RWPE1 (cell line): Measurements from ENCODE around the gene HES1.
A peak's percentile ranks its signal among the peaks of the same experiment; 100 is the strongest.
"Not testable (repeated sequence)": the region's sequence is repeated elsewhere in the genome, so short reads cannot be mapped to it uniquely, and the experiment has no call there.

ENCODE experiments used
- CTCF ChIA-PET: fragments of 350-600 bp; sonication (Branson Sonifier 250); formaldehyde crosslinking; extraction: SDS; loops from one replicate; lab custom pipeline; 2021; lab: Yijun Ruan, JAX
- POLR2A ChIA-PET: fragments of 400-600 bp; formaldehyde crosslinking; extraction: SDS; loops from one replicate; lab custom pipeline; 2020; ENCODE audit warnings: antibody characterized with exemption; ENCODE audit not compliant: low non-redundant PET; lab: Yijun Ruan, JAX
- DNase-seq: peaks from one replicate; pipeline ENCODE4 v3.0.0; 2012; ENCODE audit warnings: low spot score
- H3K27ac ChIP-seq: fragments of 450-650 bp; 2 replicates; pipeline ENCODE4 v1.5.1; 2017
- TF ChIP-seq, protein P1 (sequence below): fragments of 450-650 bp; conservative IDR thresholded peaks from 2 replicates; pipeline ENCODE4 v1.5.1; 2017; ENCODE audit warnings: low read depth, mild to moderate bottlenecking

Gene HES1, protein sequence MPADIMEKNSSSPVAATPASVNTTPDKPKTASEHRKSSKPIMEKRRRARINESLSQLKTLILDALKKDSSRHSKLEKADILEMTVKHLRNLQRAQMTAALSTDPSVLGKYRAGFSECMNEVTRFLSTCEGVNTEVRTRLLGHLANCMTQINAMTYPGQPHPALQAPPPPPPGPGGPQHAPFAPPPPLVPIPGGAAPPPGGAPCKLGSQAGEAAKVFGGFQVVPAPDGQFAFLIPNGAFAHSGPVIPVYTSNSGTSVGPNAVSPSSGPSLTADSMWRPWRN

DNA sequence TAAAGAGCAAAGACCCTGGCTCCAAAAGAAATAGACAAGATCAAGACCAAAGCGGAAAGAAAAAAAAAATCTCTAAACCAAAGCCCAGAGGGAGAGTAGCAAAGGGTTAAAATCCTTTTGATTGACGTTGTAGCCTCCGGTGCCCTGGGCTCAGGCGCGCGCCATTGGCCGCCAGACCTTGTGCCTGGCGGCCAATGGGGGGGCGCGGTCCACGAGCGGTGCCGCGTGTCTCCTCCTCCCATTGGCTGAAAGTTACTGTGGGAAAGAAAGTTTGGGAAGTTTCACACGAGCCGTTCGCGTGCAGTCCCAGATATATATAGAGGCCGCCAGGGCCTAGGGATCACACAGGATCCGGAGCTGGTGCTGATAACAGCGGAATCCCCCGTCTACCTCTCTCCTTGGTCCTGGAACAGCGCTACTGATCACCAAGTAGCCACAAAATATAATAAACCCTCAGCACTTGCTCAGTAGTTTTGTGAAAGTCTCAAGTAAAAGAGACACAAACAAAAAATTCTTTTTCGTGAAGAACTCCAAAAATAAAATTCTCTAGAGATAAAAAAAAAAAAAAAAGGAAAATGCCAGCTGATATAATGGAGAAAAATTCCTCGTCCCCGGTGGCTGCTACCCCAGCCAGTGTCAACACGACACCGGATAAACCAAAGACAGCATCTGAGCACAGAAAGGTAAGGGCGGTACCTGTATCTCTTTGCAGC, at the start of gene HES1:
HES1 (plus strand) TSS at position 343 of the 713 bp plus-strand sequence; CDS start at position 576, 233 bp downstream.
- ChIA-PET POLR2A (interaction anchor here (0.6 to 0.8 kb wide), 4 partner anchors 108 to 352 kb away, joined by 4 to 13 read pairs (median 6); no protein-coding TSS in a partner anchor), CTCF (interaction anchor here (0.6 to 6.6 kb wide), 9 partner anchors 58 to 355 kb away, joined by 3 to 56 read pairs (median 4); no protein-coding TSS in a partner anchor)
- DNase-seq = peak; percentile 95
- TF ChIP-seq, protein P1, sequence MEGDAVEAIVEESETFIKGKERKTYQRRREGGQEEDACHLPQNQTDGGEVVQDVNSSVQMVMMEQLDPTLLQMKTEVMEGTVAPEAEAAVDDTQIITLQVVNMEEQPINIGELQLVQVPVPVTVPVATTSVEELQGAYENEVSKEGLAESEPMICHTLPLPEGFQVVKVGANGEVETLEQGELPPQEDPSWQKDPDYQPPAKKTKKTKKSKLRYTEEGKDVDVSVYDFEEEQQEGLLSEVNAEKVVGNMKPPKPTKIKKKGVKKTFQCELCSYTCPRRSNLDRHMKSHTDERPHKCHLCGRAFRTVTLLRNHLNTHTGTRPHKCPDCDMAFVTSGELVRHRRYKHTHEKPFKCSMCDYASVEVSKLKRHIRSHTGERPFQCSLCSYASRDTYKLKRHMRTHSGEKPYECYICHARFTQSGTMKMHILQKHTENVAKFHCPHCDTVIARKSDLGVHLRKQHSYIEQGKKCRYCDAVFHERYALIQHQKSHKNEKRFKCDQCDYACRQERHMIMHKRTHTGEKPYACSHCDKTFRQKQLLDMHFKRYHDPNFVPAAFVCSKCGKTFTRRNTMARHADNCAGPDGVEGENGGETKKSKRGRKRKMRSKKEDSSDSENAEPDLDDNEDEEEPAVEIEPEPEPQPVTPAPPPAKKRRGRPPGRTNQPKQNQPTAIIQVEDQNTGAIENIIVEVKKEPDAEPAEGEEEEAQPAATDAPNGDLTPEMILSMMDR = no peak
- H3K27ac ChIP-seq = peak within 1 kb of the TSS; percentile 97

DNA sequence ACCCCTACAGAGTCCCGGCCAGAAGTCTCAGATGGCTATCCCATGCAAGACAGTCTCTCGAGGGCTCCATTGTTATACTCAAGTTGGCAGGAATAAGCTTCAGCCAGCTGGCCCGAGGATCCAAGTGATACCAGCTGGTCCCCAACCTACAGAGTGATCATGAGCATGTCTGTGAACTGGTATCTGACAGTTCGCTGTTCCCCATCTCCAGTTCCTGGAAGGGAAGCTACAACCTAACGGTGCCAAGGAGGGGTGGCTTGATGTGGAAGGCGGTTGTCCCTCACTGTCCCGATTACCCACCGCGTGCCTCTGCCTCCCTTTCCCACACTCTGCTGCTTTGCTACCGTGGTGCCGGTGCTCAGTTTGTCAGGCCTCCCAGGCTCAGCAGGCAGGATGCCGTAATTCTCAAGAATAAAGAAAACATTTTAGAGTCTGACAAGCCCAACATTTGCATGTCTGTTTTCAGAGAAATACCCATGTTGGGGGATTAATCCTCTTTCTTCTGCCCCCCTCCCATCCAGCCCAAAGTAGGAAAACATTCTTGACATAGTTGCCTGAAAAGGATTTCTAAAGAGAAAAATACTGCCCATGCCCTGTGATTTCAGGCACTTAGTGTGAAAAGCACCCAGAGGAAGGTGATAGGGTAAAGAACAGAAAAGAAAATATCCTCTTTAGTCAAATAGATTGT, 49.4 kb upstream of the HES1 start:
- no peak overlapping the region for H3K27ac ChIP-seq
- ChIA-PET CTCF (interaction anchor here (0.9 to 1.0 kb wide), 2 partner anchors 15 to 188 kb away, joined by 3 to 5 read pairs; no protein-coding TSS in a partner anchor), POLR2A (interaction anchor here (0.8 kb wide), 1 partner anchor 48 kb away, joined by 3 read pairs; no protein-coding TSS in a partner anchor)
- DNase-seq = no peak
- TF ChIP-seq, protein P1 = no peak

DNA sequence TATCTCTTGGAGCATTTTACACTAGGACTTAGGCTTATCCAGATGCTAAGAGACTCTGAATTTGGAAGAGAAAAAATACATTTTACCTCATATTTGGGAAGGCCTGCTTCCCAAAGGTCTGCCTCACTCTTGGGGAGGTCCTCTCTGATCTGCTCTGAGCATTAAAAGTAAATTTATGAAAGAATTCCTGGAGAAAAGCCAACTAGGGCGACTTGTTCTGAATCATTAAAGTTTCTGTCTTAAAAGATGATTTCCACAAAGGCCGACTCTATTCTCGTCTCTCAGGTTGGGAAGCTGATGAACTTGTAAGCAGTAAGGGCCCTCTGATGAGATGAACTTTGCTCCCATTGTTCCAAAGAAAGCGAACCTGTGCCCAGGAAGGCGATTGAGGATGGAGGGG, 48.7 kb upstream of the HES1 start:
- CTCF ChIA-PET = no interaction called here
- DNase-seq = no peak
- H3K27ac ChIP-seq = no peak overlapping the region
- POLR2A ChIA-PET = no interaction called here
- TF ChIP-seq, protein P1 = no peak

DNA sequence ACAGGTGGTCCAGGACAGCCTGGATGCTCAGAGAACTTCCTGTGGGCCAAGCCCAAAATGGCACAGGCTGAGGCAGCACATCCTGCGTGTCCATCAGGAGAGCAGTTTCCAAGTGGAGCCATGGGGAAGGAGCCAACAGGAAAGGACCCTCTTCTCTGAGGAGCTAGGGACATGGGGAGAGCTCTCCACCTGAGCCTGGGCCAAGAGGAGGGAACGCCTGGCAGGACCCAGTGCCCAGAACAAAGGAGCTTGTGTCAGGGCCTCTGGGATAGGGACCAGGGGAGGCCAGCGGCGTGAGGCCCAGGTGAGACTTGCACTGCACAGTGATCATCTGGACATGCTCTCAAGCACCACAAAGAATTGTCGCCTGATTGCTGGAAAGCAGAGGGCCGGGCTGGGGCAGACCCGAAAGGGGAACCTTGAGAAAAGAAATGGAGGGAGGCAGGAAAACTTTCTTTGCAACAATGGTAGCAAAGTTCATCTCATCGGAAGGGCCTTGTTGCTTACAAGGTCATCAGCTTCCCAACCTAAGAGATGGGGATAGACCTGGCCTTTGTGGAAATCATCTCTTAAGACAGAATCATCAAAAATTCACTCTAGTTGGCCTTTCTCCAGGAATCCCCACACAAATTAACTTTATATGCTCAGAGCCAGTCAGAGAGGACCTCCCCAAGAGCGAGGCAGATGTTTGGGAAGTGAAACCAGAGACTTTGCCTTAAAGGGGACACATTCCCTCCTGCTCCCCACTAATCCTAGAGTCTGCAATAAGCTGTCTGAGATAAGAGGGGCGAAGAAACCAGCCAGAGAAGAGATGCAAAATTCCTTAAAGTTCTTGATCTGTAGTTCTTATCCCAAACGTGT, 47.7 kb upstream of the HES1 start:
- DNase-seq = no peak
- CTCF ChIA-PET = no interaction called here
- H3K27ac ChIP-seq = peak overlapping the region; percentile 91
- POLR2A ChIA-PET = no interaction called here
- TF ChIP-seq, protein P1 = no peak

DNA sequence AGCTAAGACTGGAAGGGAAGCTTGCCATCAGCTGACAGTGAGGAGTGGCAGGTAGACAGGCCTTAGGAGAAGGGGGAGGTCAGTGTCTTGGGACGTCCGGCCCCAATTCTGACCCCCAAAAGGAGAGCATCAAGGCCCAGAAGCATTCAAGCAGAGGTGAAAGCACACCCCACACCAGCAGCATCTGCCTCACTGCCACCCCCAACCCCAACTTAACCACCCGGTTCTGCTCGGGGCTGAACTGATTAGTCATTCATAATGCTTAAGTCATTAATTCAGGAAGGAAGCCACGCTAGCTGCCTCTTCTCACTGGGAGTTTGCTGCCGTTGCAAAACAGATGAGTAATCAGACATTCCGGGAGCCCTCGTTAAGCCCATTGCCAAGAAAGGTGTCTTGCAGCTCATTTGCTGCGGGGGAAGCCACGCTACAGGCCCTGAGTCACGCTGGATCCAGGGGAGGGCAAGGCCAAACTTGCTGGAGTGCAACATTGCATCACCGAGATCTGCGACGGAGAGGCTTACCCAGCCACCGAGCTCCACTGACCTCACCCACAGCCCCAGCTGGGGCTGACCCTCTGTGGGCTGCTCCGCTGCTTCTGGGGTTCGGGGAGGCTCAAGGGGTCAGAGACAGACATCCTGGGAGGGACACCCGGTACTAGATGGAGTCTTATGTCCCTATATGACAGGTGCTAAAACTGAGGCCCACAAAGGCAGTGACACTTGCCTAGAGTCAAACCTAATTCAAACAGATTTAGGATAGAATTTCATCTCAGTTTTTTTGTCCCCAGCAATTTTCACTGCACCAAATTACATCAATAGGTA, 46.4 kb upstream of the HES1 start:
- peak; percentile 98 for DNase-seq
- CTCF ChIA-PET = interaction anchor here (0.5 to 0.9 kb wide), 4 partner anchors 14 to 496 kb away, joined by 3 to 5 read pairs (median 4); no protein-coding TSS in a partner anchor
- peak overlapping the region; percentile 91 for H3K27ac ChIP-seq
- TF ChIP-seq, protein P1 = no peak
- POLR2A ChIA-PET = interaction anchor here (0.7 kb wide), 1 partner anchor 129 kb away, joined by 4 read pairs; no protein-coding TSS in a partner anchor

DNA sequence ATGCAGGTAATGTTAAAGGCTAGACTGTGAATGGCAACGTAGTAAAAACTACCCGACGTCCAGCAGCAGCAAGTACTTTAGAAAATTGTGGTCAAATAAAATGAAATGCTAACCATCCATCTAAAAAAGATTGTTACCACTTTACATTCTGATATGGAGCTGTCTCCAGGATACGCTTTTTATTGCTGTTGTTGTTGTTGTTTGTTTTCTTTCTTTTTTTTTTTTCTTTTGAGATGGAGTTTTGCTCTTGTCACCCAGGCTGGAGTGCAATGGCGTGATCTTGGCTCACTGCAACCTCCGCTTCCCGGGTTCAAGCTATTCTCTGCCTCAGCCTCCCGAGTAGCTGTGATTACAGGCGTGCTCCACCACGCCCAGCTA, 45.8 kb upstream of the HES1 start:
- CTCF ChIA-PET = interaction anchor here (0.5 to 1.5 kb wide), 4 partner anchors 15 to 309 kb away, joined by 3 to 7 read pairs (median 4); no protein-coding TSS in a partner anchor
- POLR2A ChIA-PET, DNase-seq: not testable (repeated sequence)
- peak overlapping the region; percentile 91 for H3K27ac ChIP-seq
